Activated CD8-positive, alpha-beta memory T cell treated with anti-CD3 and anti-CD28 coated beads, Interleukin-2, amount 50 U/mL, for 24 hours (primary cell): ENCODE data around the gene MAML3.

Source experiments
- DNase-seq: peaks from one replicate; pipeline ENCODE4 v3.0.0-alpha.2; 2020; ENCODE audit errors: extremely low read depth

MAML3 gene

GRCh38 chr4:139865537-139865936, 288.4 kb downstream of the MAML3 start:
- DNase-seq, result no peak

GRCh38 chr4:139863531-139863930, 290.5 kb downstream of the MAML3 start:
- DNase-seq, result no peak

GRCh38 chr4:139861471-139861870, 292.5 kb downstream of the MAML3 start:
- no peak for DNase-seq

DNA sequence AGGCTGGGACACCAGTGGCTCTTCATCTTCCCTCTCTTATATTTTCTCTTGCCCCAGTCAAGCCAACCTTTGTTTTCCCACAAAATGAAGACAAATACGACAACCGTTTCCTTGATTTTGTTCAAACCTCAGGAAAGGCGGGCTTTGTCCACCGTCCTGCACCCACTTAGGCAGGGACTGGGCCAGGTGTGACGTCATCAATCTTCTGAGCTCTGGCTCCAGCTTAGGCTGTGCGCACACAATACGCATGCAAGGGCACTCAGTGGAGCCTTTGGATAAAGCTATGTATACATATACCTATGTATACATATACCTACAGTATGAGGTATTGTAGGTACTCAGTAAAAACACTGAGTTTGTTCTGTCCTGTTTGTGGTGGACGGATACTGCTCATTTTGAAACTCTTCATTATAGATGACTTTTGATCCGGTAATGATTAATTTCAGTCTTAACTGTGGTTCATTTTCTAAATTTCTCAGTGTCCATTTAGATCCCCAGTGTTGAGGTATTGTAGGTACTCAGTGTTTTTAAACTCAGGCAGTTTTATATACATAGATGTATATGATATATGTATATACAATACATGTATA, 293.5 kb downstream of the MAML3 start:
- DNase-seq, result no peak

- no peak for DNase-seq
These were observed 294.1 kb downstream of the MAML3 start for GRCh38 chr4:139859876-139860275.

- DNase-seq, result no peak
These were observed 295.4 kb downstream of the MAML3 start for GRCh38 chr4:139858436-139859205.

- DNase-seq, result no peak
These were observed 296.0 kb downstream of the MAML3 start for GRCh38 chr4:139857977-139858376.

- no peak for DNase-seq
These were observed 297.0 kb downstream of the MAML3 start for GRCh38 chr4:139857021-139857420.

- DNase-seq, result no peak
These were observed 299.1 kb downstream of the MAML3 start for GRCh38 chr4:139854668-139855403.

- DNase-seq, result no peak
These were observed 300.7 kb downstream of the MAML3 start for GRCh38 chr4:139853309-139853708.

GRCh38 chr4:139852612-139853269, 301.2 kb downstream of the MAML3 start:
- no peak for DNase-seq

DNA sequence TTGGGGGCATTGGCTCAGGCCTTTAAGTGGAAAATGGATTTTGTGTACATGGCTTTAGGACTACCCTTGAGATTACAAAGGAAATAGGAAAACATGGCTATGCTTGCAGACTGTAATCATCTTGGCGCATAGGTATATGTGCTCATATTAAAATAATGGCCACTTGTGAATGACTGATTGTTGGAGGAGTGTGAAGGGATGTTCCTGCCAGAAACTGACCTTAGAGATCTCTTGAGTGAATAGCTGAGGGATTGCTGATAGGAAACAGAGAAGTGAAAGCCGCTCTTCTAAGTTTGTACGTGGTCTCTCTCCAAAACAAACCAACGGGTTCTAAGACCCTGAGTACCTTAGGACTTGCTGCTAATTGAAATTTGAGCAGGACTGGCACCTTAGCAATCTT, 302.3 kb downstream of the MAML3 start:
- no peak for DNase-seq

DNA sequence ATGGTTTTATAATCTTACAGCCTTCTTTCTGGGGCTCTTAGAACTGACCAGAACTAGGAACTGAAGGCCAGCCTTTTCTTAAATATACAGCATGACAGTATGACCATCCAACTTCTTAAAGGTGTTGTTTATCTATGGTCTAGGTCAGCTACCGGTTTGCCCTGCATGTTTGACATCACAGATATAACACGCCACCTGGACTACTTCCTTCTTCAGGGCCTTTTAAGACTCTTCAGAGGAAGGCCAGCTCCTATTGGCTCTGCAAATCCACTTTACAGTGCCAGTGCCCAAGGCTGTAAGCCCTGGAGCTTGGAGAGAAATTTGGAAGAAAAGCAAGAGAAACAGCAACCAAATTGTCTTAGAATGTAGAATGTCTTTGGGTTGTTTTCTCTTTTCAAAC, 302.9 kb downstream of the MAML3 start:
- no peak for DNase-seq

- no peak for DNase-seq
These were observed 304.8 kb downstream of the MAML3 start for GRCh38 chr4:139849219-139849618.

- DNase-seq, result no peak
These were observed 306.0 kb downstream of the MAML3 start for GRCh38 chr4:139848028-139848427.

GRCh38 chr4:139847602-139848001, 306.4 kb downstream of the MAML3 start:
- no peak for DNase-seq

DNA sequence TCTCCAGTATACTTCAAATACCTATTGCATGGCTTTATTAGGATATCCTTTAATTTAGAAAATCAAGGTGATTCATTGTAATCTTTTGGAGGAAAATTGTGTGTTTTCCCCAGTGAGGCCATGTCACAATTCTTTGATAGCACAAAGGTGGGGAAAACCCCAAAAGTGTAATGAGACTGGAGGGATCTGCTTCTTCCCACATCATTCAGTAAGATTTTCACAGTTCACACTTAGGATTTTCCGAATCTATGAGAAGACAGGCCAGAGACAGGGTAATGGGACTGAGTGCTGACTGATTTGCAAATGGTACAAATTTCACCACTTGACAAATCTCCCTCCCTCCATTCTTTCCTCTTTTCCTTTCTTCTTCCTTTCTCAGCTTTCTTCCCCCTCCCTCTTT, 307.2 kb downstream of the MAML3 start:
- DNase-seq, result no peak

GRCh38 chr4:139845453-139846093, 308.4 kb downstream of the MAML3 start:
- no peak for DNase-seq

DNA sequence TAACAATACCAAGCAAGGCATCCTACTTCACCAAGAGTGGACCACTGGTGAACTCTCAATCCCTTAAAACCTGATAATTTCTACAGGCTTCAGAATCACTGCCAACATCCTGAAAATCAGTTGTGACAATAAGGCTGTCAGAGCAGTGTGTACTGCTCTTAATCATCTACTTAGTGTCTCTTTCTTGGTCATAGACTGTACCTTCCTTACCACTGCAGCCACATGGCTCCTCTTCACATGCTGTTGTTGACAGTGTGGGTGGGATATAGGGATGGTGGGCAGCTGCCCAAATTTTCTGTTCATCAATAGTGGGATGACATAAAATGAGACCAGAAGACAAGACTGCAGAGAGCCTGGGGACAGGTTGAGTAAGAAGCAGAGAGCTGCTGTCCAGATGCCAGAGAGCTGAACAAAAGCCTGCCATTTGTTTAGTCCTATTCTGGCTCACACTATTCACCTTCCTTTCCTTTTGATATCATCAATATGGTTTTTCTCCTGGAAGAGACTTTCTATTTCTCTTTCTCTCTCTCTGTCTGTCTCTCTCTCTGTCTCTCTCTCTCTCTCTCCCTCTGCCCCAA, 309.4 kb downstream of the MAML3 start:
- DNase-seq, result no peak

GRCh38 chr4:139844057-139844456, 309.9 kb downstream of the MAML3 start:
- no peak for DNase-seq

GRCh38 chr4:139843641-139844040, 310.3 kb downstream of the MAML3 start:
- no peak for DNase-seq
